ENCODE results near the gene SHH. TPM values are rescaled to one million over a fixed set of nuclear protein-coding genes. Genes with fewer than 3 reads are reported as not detected.
A peak's percentile ranks its signal among the peaks of the same experiment; 100 is the strongest.

SHH gene
- polyA plus RNA-seq, 3 donors, result not detected

DNA sequence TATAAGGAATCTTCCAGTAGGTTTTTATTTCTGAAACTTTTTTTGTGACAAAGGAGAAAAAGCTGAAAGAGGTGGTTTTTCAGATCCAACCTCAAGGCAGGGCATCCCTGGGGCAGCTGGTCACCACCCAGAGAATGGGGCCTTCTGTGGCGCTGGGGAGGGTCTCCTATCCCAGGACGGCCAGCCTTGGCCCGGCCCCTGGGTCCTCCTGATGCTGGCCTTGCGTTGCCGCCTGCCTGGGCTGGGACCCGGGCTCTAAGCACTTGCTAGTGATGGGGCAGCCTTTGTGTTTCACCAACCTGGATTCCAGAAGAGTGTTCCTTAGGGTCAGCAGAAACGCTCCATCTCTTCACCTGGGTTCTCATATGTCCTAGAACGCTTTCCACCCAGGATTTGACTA is 16.3 kb downstream of the SHH start:
- H3K4me3 Mint-ChIP-seq, result peak overlapping the region in 1 of 2 donors; percentile 50
- Histone ChIP-seq H3K79me2 (ENCODE audit: insufficient read depth, low read length) (no peaks in the 10 kb centered on the region), H3K27me3 (ENCODE audit: control insufficient read depth in 2 of 2, insufficient read depth in 2 of 2, low read length in 2 of 2) (peaks cover 8 to 41% of the 10 kb centered on the region in 2 donors), H3K4me1 (ENCODE audit: control insufficient read depth in 1 of 2, insufficient read depth in 2 of 2, low read length in 2 of 2) (peaks cover 10 to 12% of the 10 kb centered on the region in 2 donors), H2AFZ (ENCODE audit: insufficient read depth, low read depth, low read length, poor library complexity, severe bottlenecking) (no peak overlapping the region), H3K9me3 (replicated peaks in 1 of 2; ENCODE audit: control insufficient read depth in 1 of 2, insufficient read depth in 1 of 2, low read length in 2 of 2) (no peaks in the 10 kb centered on the region), H3K27ac (ENCODE audit: low read depth in 1 of 2, low read length in 2 of 2) (no peak overlapping the region), H3K4me2 (replicated peaks; ENCODE audit: extremely low read depth, low read length, poor library complexity, severe bottlenecking) (no peak overlapping the region), H3K9ac (ENCODE audit: insufficient read depth, low read length, poor library complexity, severe bottlenecking) (no peak overlapping the region), H3K4me3 (replicated peaks in 1 of 3; ENCODE audit: low read depth in 2 of 3, low read length in 3 of 3) (no peak overlapping the region), H3K36me3 (replicated peaks in 1 of 2; ENCODE audit: control insufficient read depth in 1 of 2, insufficient read depth in 2 of 2, low read length in 2 of 2) (no peaks in the 10 kb centered on the region), H4K20me1 (ENCODE audit: insufficient read depth, low read length) (no peaks in the 10 kb centered on the region)
- peaks cover 0 to 13% (median 0%) of the 10 kb centered on the region in 7 donors for H3K9me3 Mint-ChIP-seq
- WGBS (ENCODE audit: insufficient coverage), result 91% methylated on average over 8 of the region's 8 CpGs
- peaks cover 0 to 2% of the 10 kb centered on the region in 2 donors for H3K36me3 Mint-ChIP-seq
- intact Hi-C loops (cut with micrococcal nuclease), result loop anchor here (10.0 kb wide), 4 partner anchors 679 to 1459 kb away; no protein-coding TSS in a partner anchor
- TF ChIP-seq, protein P1, sequence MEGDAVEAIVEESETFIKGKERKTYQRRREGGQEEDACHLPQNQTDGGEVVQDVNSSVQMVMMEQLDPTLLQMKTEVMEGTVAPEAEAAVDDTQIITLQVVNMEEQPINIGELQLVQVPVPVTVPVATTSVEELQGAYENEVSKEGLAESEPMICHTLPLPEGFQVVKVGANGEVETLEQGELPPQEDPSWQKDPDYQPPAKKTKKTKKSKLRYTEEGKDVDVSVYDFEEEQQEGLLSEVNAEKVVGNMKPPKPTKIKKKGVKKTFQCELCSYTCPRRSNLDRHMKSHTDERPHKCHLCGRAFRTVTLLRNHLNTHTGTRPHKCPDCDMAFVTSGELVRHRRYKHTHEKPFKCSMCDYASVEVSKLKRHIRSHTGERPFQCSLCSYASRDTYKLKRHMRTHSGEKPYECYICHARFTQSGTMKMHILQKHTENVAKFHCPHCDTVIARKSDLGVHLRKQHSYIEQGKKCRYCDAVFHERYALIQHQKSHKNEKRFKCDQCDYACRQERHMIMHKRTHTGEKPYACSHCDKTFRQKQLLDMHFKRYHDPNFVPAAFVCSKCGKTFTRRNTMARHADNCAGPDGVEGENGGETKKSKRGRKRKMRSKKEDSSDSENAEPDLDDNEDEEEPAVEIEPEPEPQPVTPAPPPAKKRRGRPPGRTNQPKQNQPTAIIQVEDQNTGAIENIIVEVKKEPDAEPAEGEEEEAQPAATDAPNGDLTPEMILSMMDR (IDR thresholded peaks at IDR 0.05), result no peak
- H3K27me3 Mint-ChIP-seq (ENCODE audit: low read depth in 3 of 3), result peaks cover 31 to 59% (median 42%) of the 10 kb centered on the region in 3 donors
- H3K4me1 Mint-ChIP-seq, result peaks cover 11% of the 10 kb centered on the region
- H3K27ac Mint-ChIP-seq, result no peak overlapping the region
- DNase-seq, result no peak

DNA sequence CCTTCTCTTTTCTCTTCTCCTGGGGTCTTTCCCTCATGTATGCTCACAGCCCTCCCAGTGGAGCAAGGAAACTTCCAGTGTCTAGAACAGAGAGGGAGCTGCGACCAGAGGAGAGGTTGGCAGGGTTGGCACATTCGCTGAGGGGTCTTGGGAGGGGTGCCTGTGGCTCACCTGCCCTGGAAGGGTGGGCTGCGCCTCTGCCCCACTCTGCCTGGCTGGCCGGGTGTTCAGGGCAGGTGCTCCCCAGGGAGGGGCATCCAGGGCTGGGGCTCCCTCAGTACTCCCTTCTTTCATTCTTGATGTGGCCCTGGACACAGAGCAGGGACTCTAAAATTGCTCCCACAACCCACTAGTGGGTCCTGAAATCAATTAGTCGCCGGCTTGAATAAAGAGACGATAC is 16.9 kb downstream of the SHH start:
- Mint-ChIP-seq H3K4me1 (peaks cover 11% of the 10 kb centered on the region), H3K9me3 (peaks cover 0 to 13% (median 0%) of the 10 kb centered on the region in 7 donors), H3K36me3 (peaks cover 0 to 2% of the 10 kb centered on the region in 2 donors), H3K27me3 (ENCODE audit: low read depth in 3 of 3) (peaks cover 26 to 53% (median 37%) of the 10 kb centered on the region in 3 donors), H3K4me3 (peak overlapping the region in 1 of 2 donors; percentile 50), H3K27ac (no peak overlapping the region)
- WGBS (ENCODE audit: insufficient coverage), result 90% methylated on average over 3 of the region's 7 CpGs
- Histone ChIP-seq H3K27me3 (ENCODE audit: control insufficient read depth in 2 of 2, insufficient read depth in 2 of 2, low read length in 2 of 2) (peaks cover 8 to 35% of the 10 kb centered on the region in 2 donors), H3K27ac (ENCODE audit: low read depth in 1 of 2, low read length in 2 of 2) (no peak overlapping the region), H3K4me3 (replicated peaks in 1 of 3; ENCODE audit: low read depth in 2 of 3, low read length in 3 of 3) (no peak overlapping the region), H3K79me2 (ENCODE audit: insufficient read depth, low read length) (no peaks in the 10 kb centered on the region), H2AFZ (ENCODE audit: insufficient read depth, low read depth, low read length, poor library complexity, severe bottlenecking) (no peak overlapping the region), H3K36me3 (replicated peaks in 1 of 2; ENCODE audit: control insufficient read depth in 1 of 2, insufficient read depth in 2 of 2, low read length in 2 of 2) (no peaks in the 10 kb centered on the region), H3K4me1 (ENCODE audit: control insufficient read depth in 1 of 2, insufficient read depth in 2 of 2, low read length in 2 of 2) (peaks cover 10 to 12% of the 10 kb centered on the region in 2 donors), H3K4me2 (replicated peaks; ENCODE audit: extremely low read depth, low read length, poor library complexity, severe bottlenecking) (no peak overlapping the region), H3K9me3 (replicated peaks in 1 of 2; ENCODE audit: control insufficient read depth in 1 of 2, insufficient read depth in 1 of 2, low read length in 2 of 2) (no peaks in the 10 kb centered on the region), H3K9ac (ENCODE audit: insufficient read depth, low read length, poor library complexity, severe bottlenecking) (no peak overlapping the region), H4K20me1 (ENCODE audit: insufficient read depth, low read length) (no peaks in the 10 kb centered on the region)
- intact Hi-C loops (cut with micrococcal nuclease), result loop anchor here (10.0 kb wide), 4 partner anchors 679 to 1459 kb away; no protein-coding TSS in a partner anchor
- TF ChIP-seq, protein P1 (IDR thresholded peaks at IDR 0.05), result no peak
- no peak for DNase-seq
